GM19395 (cell line): ENCODE measurements around the gene DSG1.
"Not testable (repeated sequence)": the region's sequence is repeated elsewhere in the genome, so short reads cannot be mapped to it uniquely, and the experiment has no call there.

Source experiments
- ATAC-seq: cut with Tn5 transposase; IDR thresholded peaks from one replicate; pipeline ENCODE4 v1.9.1; 2021; ENCODE audit warnings: mild to moderate bottlenecking, moderate library complexity; ENCODE audit not compliant: unreplicated experiment

Gene DSG1

GRCh38 chr18:31343454-31343853 lies 25.5 kb downstream of the DSG1 start:
- no peak for ATAC-seq

- ATAC-seq, result not testable (repeated sequence)
Measured at GRCh38 chr18:31353336-31353735, 35.4 kb downstream of the DSG1 start.

- no peak for ATAC-seq
Measured at GRCh38 chr18:31354990-31355389, 37.0 kb downstream of the DSG1 start.

- ATAC-seq, result no peak
Measured at GRCh38 chr18:31356025-31356424, 38.1 kb downstream of the DSG1 start.

- no peak for ATAC-seq
Measured at GRCh38 chr18:31364190-31364589, 46.2 kb downstream of the DSG1 start.

GRCh38 chr18:31369478-31369877 lies 51.5 kb downstream of the DSG1 start:
- no peak for ATAC-seq

GRCh38 chr18:31371989-31372388 lies 54.0 kb downstream of the DSG1 start:
- no peak for ATAC-seq

- ATAC-seq, result no peak
Measured at GRCh38 chr18:31373641-31374040, 55.7 kb downstream of the DSG1 start.

- no peak for ATAC-seq
Measured at GRCh38 chr18:31376477-31376876, 58.5 kb downstream of the DSG1 start, which contains the start of gene DSG4. Gene DSG4, plus strand, starts transcription at chr18:31376777. Its CDS starts 135 bp downstream, at chr18:31376912.

- ATAC-seq, result no peak
Measured at GRCh38 chr18:31380912-31381311, 63.0 kb downstream of the DSG1 start.

GRCh38 chr18:31382107-31382506 lies 64.1 kb downstream of the DSG1 start:
- no peak for ATAC-seq

- no peak for ATAC-seq
Measured at GRCh38 chr18:31386741-31387140, 68.8 kb downstream of the DSG1 start.

GRCh38 chr18:31393286-31393685 lies 75.3 kb downstream of the DSG1 start:
- no peak for ATAC-seq

- no peak for ATAC-seq
Measured at GRCh38 chr18:31396796-31397612, 79.0 kb downstream of the DSG1 start.

- no peak for ATAC-seq
Measured at GRCh38 chr18:31398191-31398590, 80.2 kb downstream of the DSG1 start.

GRCh38 chr18:31399306-31400032 lies 81.5 kb downstream of the DSG1 start:
- no peak for ATAC-seq

- no peak for ATAC-seq
Measured at GRCh38 chr18:31401156-31402025, 83.4 kb downstream of the DSG1 start.

GRCh38 chr18:31402026-31402373 lies 84.0 kb downstream of the DSG1 start:
- ATAC-seq, result no peak

GRCh38 chr18:31403409-31403808 lies 85.4 kb downstream of the DSG1 start:
- ATAC-seq, result no peak
